GM15510 (cell line): ENCODE results near the gene DNAH12.

ENCODE experiments used
- POLR2A ChIP-seq: IDR thresholded peaks from 3 replicates; pipeline ENCODE4 v1.6.1; 2011; ENCODE audit warnings: borderline replicate concordance; ENCODE audit not compliant: insufficient read length; ENCODE audit errors: extremely low read depth

The DNAH12 gene

GRCh38 chr3:57386307-57386706 is 157.8 kb downstream of the DNAH12 start:
- no peak for TF ChIP-seq POLR2A

- TF ChIP-seq POLR2A = no peak
These were observed 158.6 kb downstream of the DNAH12 start for GRCh38 chr3:57385498-57385897.

- no peak for TF ChIP-seq POLR2A
These were observed 160.3 kb downstream of the DNAH12 start for GRCh38 chr3:57383838-57384237.

GRCh38 chr3:57383406-57383805 is 160.7 kb downstream of the DNAH12 start:
- no peak for TF ChIP-seq POLR2A

GRCh38 chr3:57382933-57383332 is 161.2 kb downstream of the DNAH12 start:
- no peak for TF ChIP-seq POLR2A

GRCh38 chr3:57370341-57370740 is 173.8 kb downstream of the DNAH12 start:
- no peak for TF ChIP-seq POLR2A

- TF ChIP-seq POLR2A = no peak
These were observed 189.4 kb downstream of the DNAH12 start for GRCh38 chr3:57354768-57355167.

GRCh38 chr3:57350271-57350670 is 193.9 kb downstream of the DNAH12 start:
- no peak for TF ChIP-seq POLR2A

- TF ChIP-seq POLR2A = no peak
These were observed 208.7 kb downstream of the DNAH12 start for GRCh38 chr3:57335283-57335938.

- TF ChIP-seq POLR2A = no peak
These were observed 213.0 kb downstream of the DNAH12 start for GRCh38 chr3:57331078-57331610.

GRCh38 chr3:57314204-57314603 is 229.9 kb downstream of the DNAH12 start:
- no peak for TF ChIP-seq POLR2A

GRCh38 chr3:57309769-57310360 is 234.3 kb downstream of the DNAH12 start:
- no peak for TF ChIP-seq POLR2A

- TF ChIP-seq POLR2A = no peak
These were observed 246.1 kb downstream of the DNAH12 start for GRCh38 chr3:57298041-57298440.

GRCh38 chr3:57292897-57293526 is 251.1 kb downstream of the DNAH12 start:
- TF ChIP-seq POLR2A = no peak

- no peak for TF ChIP-seq POLR2A
These were observed 251.8 kb downstream of the DNAH12 start, which contains the start of gene ASB14 for GRCh38 chr3:57292159-57292896. ASB14 (minus strand) TSS chr3:57292685; CDS start chr3:57292033, 652 bp downstream.
